Measurements from ENCODE around the gene CMTM5.
"Not testable (repeated sequence)": the region's sequence is repeated elsewhere in the genome, so short reads cannot be mapped to it uniquely, and the experiment has no call there.

The CMTM5 gene

DNA sequence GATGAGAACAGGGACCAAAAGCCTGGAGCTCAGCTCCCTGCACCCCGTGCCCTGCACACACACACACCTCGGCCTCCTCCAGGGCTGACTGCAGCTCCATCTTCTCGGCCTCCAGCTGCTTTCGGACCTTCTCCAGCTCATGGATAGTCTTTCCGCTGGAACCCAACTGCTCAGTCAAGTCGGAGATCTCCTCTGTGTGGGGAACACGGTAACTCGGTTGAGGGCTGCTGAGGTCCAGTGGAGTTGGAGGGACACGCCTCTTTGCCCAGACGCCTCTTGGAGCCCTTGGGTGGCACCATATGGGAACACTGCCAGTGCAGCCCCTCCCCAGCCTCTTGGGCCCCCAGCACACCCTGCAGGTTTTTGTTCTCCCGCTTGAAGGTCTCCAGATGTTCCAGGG lies 40.0 kb downstream of the CMTM5 start:
- DNase-seq: no peak

DNA sequence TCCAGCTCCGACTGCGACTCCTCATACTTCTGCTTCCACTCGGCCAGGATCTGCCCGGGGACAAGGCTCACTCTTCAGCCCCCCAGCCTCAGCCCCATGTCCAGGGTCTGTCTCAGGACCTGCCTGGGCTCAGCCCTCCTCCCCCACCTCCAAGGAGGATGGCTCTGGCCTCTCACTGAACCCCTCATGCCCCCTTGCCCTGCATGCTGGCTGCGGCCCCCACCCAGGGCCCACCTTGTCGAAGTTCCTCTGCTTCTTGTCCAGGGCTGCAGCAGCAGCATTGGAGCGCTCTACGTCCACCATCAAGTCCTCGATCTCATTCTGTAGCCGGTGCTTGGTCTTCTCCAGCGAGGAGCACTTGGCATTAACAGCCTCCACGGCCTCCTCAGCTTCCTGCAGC lies 40.4 kb downstream of the CMTM5 start:
- DNase-seq: not testable (repeated sequence)

DNA sequence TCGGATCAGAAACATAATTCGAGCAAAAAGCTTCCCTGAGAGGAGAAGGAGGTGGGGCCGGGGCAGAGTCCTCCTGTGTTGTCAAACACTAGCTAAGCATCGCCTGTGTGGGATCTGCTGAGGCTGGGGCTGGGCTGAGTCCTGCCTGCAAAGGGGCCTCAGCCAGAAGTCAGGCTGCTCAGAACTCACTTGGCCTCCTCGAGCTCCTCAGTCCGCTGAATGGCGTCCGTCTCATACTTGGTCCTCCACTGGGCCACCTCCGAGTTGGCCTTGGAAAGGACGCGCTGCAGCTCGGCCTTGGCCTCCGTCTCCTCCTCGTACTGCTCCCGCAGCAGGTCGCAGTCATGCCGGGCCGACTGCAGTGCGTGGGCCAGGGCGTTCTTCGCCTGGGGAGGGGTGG lies 41.2 kb downstream of the CMTM5 start:
- no peak for DNase-seq

DNA sequence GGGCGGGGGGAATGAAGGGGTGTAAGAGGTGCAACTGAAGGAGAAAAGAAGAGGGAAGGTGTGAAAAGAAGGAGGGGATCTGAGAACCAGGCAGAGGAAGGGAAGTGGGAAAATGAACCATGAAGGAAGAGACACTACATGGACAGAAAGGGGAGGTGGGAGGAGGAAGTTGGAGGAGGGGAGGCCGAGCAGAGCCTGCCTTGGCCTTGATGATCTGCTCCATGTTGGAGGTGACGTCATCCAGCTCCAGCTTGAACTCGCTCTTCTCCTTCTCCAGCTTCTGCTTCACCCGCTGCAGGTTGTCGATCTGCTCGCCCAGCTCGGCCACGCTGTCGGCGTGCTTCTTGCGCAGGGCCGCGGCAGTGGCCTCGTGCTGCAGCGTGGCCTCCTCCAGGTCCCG lies 42.8 kb downstream of the CMTM5 start:
- DNase-seq: not testable (repeated sequence)

DNA sequence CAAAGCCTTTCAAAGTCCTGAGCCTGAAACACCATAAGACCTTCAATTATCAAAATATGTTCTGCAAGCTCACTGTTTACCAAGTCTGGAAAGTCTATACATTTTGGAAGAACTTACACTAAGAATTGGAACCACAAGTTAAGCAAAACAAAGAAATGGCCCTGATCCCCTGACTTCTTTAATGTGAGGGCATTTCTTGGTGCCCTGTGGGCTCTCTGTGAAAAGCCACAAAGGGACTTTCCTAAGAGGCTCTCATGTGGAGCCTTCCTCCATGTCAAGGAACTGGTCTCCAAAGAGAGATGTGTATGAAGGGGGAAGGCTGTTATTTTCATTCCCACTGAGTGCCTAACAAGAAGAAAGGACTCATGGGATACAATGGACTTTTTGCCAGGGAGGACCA lies 44.7 kb downstream of the CMTM5 start:
- DNase-seq: no peak

DNA sequence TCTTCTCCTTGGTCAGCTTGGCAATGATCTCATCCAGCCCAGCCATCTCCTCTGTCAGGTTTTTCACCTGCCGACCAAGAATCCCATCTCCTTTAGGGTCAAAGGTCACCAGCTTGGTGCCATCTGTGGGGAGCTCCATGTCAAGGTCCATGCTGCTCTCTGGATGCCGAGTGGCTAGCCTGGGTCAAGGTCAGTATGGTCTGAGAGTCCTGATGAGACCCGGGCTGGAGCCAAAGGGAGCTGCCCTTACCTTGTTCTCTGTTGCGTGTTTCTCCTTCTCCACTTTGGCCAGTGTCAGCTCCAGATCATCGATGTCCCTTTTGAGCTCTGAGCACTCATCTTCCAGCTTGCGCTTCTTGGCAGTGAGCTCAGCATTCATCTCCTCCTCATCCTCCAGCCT lies 46.8 kb downstream of the CMTM5 start:
- DNase-seq: no peak

DNA sequence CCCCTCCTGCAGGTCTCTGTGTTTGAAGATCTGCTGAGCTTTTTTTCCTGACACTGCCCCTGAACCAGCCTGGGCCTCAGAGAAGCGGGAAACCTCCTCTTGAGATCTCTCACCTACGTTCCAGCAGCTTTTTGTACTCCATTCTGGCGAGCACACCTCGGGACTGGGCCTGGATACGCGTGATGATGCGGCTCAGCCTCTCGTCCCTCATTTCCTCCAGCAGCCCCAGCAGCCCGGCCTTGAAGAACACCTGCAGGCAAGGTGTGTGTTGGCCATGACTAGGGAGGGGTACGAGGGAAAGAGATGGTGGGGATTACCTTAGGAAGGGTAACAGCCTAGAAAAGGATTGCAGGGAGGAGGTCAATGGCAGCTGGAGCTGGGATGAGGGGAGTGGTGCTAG lies 48.3 kb downstream of the CMTM5 start:
- no peak for DNase-seq

DNA sequence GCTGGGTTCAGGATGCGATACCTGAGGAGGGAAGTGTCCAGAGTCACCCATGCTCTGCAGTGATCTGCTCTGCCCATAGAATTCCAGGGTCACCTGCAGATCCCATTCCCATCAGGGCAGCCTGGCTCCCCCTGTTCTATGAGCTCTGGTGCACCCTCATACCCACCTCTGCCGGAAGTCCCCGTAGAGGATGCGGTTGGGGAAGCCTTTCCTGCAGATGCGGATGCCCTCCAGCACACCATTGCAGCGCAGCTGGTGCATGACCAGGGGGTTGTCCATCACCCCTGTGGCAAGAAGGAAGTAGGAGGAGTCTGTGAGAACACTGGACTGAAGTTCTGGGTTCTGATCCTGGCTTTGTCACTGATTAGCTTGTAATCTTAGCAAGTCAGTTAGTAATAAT lies 49.0 kb downstream of the CMTM5 start:
- not testable (repeated sequence) for DNase-seq

DNA sequence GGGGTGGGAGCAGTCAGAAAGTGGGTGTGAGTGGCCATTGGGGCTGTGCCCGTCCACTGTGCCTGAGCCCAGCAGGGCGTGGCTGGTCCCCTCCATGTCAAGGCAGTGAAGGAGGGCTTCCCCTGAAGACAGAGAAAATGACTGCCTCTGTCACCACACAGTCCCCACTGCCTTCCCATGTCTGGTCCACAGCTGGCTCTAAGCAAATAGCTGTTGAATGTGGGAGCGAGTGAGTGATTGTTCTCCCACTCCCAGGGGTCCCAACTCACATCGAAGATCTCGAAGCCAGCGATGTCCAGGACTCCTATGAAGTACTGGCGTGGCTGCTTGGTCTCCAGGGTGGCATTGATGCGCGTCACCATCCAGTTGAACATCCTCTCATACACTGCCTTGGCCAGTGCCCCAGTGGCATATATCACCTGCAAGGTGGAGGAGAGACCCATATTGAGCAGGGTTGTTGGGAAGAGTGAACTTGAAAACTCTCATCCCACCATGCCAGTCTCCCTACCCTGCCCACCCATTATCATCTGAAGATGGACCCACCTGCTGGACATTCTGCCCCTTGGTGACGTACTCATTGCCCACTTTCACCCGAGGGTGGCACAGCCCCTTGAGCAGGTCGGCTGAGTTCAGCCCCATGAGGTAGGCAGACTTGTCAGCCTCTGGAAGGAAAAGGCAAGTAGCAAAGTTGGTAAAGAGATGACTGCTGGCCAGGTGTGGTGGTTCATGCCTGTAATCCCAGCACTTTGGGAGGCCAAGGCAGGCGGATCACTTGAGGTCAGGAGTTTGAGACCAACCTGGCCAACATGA lies 52.0 kb downstream of the CMTM5 start:
- peak; percentile 48 for DNase-seq
